D341Med (cell line): ENCODE data around the gene SLC7A4.
"Not testable (repeated sequence)": the region's sequence is repeated elsewhere in the genome, so short reads cannot be mapped to it uniquely, and the experiment has no call there.

Experiments
- DNase-seq: peaks from one replicate; pipeline ENCODE4 v3.0.0; 2012; ENCODE audit warnings: low spot score

Gene SLC7A4

DNA sequence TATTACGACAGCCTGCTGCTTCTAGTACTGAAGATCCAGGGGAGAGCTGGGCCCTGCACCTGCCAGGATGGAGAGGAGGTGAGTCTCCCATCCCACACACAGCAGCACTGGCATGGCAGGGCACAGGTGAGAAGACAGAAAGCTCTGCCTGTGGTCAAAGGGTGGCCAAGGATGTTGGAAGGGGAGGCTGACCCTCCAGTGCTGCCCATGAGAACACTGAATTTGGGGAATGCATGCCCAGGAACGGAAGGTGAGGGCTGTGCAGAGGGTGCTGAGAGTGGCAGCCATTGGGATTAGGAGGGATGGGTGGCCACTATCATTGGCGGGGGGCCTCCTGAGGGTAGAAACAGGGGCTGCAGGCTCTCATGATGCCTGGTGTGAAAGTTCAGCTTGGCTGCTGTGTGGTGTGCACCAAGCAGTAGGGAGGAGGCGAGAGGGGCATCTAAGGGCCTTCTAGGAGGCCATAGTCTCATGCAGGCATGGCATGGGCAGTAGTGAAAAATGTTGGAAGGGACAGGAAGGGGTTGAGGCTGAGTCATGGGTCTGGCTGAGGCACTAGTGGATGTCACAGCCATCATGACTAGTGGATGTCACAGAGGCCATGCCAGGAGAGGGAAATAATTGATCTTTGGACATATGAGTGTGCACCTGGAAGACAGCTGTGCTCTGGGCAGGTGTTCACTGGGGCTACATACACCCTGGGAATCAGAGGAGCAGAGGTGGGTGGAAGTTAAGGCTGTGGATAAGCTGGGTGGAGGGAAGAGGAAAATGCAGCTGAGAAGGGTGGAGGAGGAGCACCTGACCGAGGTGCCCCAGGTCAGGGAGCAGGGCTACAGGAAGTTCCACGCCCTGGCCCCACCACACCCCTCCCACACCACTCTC lies 10.9 kb upstream of the SLC7A4 start:
- peak; percentile 16 for DNase-seq

DNA sequence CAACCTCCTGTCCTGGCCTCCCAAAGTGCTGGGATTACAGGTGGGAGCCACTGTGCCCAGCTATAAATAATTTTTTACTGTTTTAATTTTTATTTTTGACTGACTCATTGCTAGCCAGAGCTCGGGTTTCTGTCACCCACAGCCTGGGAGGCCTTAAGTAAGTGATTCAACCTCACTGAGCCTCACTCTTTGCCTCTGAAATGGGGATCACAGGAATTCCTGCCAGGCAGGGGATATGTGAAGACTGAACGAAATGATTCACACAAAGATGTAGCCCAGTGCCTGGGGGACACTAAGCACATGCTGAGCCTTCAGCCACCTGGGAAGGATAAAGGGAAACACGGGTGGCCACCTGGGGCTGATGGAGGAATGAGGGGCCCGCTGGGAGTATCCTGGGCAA lies 9.6 kb upstream of the SLC7A4 start:
- DNase-seq = no peak

DNA sequence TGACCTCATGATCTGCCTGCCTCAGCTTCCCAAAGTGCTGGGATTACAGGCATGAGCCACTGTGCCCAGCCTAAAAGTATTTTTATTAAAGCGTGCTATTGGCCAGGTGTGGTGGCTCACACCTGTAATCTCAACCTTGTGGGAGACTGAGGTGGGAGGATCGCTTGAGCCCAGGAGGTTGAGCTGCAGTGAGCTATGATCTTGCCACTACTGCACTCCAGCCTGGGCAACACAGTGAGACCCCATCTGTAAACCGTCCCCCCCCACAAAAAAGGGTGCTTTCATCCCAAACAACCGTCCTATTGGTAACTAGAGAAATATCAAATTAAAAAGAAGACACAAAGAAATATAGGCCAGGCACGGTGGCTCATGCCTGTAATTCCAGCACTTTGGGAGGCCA lies 6.8 kb upstream of the SLC7A4 start:
- DNase-seq = not testable (repeated sequence)

DNA sequence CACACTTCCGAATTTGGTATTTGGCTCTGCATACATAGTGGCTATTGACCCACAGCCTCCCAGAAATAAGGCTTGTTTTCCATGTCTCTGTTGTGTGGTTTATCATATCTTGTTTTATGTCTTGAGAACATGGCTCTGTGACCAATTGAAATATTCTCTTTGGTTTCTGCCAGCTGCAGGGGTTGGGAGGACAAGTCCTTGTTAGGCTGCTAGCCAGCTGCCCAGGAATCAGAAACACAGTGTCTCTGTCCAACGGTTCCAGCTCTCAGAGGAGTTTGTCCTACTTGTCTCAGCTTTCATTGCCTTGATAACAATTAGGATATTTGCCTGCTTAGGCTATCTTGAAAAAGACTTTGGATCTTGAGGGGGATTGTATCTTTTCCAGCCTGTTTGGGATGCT lies 6.0 kb upstream of the SLC7A4 start:
- DNase-seq = no peak

DNA sequence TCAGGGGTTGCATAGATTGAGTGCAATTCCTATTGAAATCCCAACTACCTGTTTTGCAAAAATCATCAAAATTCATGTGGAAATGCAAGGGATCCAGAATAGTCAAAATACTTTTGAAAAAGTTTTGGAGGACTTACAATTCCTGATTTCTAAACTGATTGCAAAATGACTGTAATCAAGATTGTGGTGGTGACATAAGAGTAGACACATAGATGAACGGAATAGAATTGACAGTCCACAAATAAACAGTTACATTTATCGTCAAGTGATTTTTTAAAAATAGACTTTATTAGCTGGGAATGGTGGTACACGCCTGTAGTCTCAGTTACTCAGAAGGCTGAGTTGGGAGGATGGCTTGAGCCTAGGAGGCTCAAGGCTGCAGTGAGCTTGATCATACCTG lies 2.6 kb upstream of the SLC7A4 start:
- no peak for DNase-seq

DNA sequence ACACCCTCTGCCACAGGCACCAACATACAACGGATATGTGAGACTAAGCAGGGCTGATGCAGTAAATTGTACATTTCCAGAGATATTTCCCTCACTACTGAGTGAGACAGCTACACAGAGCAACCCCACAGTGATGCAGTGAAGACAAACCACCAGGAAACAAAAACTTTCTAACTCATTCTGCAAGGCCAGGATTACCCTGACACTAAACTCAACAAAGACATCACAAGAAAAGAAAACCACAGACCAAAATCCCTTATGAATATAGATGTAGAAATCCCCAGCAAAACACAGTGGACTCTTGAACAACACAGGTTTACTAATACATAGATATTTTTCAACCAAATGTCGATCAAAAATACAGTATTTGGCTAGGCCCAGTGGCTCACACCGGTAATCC lies 1.5 kb upstream of the SLC7A4 start:
- no peak for DNase-seq

DNA sequence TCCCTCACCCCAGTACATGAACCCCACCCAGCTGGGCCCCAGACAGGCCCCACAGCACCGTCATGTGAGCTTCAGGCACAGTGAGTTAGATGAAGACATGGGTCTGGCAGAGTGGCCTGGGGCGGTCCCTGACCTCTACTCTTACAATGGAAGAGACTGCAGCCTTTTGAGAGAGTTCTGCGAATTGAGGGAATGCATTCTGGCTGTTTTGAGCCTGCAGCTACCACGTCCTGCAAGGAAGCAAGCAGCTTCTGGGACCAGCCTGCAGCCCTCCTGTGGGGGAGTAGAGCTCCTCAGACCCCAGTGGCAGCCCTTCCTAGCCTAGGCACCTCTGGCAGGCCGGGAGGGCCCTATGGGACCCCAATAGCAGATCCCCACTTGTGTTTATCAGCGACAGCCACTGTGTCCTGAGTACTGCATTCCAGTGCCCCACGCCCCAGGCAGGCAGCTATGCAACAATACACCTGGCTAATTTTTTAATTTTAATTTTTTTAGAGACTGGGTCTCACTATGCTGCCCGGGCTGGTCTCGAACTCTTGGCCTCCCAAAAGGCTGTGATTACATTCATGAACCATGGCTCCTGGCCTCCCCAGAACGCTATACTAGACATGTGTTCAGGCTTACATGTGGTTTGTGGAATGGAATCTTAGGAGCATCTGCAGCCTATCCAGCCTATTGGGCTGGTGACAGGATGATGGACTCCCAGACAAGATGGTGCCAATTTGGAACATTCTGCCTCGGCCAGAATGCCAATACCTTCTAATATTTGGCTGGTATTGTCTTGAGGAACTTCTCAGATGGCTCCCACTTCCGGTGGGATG lies 717 bp upstream of the SLC7A4 start:
- DNase-seq = no peak

DNA sequence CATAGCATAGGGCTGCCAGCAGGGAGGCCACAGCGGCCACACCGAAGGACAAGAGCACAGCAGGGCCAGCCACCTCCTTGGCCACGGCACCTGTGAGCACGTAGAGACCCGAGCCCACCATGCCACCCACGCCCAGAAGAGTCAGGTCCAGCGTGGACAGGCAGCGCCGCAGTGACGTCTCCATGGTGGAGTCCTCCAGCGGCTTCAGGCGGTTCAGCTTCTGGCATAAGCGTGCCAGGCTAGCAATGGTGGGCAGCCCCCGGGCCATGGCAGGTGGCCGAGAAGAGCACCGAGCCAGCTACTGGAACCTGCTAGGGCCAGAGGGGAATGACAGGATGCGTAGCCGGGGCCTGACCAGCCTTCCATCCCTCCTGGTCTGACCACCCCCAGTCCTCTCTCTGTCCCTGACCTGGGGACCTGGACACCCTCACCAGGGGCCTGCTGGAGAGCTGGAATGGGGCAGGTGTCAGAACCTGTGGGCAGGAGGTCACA lies 770 bp downstream of the SLC7A4 start:
- DNase-seq = no peak

DNA sequence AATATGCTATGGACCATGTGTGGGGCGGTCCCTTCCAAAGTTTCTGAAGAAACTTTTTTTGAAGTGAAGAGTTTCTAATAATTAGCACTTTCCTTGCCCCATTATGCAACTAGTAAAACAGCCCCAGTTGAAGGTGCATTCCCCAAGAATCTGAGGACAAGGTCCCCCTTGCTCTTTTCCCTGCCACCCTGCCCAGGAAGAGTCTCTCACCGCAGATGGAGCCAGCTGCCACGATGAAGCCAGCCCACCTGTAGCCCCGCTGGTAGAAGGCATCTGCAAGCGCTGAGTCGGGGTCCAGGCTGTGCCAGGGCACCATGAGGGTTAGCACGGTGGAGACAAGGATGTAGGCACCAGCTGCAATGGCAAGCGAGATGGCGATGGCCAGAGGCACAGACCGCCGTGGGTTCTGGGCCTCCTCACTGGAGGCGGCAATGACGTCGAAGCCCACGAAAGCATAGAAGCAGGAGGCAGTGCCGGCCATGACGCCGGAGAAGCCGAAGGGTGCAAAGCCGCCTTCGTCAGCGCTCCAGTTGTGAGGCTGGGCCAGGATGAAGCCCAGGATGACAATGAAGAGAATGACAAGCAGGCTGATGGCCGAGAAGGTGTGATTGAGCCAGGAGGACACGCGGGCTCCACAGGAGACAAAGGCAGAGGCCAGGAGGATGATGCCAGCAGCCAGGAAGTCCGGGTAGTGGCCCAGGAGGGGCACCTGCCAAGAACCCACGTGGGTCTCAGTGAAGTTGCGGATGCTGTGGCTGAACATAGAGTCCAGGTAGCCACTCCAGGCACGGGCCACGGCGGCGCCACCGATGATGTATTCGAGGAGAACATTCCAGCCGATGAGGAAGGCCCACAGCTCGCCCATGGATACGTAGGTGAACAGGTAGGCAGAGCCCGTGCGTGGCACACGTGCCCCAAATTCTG lies 1.5 kb downstream of the SLC7A4 start:
- no peak for DNase-seq

DNA sequence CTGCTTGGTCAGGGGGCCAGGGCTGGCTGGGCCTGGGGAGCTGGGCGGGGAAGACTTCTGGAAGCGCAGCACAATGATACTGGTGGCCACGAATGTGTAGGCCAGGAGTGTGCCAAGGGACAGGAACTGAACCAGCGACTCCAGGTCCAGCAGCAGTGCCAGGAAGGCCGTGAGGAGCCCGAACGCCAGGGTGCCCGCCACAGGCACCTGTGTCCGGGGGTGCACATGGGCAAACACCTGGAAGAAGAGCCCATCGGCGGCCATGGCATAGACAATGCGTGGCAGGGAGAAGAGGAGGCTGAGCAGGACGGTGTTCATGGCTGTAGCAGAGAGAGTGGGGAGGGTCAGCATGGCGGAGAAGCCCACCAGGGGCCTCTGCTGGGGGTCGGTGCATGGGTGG lies 2.3 kb downstream of the SLC7A4 start:
- no peak for DNase-seq

DNA sequence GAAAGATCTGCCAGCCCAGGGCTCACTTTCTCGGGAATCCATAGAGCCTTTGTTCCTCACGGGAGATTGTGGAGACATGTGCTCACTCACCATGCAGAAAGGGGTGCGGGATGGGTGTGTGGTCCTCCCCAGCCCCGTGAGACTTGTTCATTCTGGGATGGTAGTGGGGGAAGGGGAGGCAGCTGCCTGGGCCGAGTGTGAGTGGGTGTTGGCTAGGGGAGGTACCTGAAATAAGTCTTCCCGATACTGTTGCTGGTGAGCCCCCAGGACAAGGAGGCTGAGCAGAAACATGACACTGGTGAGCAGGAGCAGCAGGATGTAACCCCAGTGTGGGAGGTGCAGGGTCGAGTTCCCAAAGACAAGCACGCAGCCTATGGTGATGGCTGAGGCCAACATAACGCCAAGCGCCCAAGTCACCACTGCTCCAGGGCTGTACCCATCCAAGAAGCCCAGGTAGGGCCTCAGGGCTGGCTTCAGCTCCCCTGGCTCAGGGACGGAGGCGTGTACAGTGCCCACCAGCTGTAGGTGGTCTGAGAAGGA lies 2.8 kb downstream of the SLC7A4 start:
- no peak for DNase-seq

DNA sequence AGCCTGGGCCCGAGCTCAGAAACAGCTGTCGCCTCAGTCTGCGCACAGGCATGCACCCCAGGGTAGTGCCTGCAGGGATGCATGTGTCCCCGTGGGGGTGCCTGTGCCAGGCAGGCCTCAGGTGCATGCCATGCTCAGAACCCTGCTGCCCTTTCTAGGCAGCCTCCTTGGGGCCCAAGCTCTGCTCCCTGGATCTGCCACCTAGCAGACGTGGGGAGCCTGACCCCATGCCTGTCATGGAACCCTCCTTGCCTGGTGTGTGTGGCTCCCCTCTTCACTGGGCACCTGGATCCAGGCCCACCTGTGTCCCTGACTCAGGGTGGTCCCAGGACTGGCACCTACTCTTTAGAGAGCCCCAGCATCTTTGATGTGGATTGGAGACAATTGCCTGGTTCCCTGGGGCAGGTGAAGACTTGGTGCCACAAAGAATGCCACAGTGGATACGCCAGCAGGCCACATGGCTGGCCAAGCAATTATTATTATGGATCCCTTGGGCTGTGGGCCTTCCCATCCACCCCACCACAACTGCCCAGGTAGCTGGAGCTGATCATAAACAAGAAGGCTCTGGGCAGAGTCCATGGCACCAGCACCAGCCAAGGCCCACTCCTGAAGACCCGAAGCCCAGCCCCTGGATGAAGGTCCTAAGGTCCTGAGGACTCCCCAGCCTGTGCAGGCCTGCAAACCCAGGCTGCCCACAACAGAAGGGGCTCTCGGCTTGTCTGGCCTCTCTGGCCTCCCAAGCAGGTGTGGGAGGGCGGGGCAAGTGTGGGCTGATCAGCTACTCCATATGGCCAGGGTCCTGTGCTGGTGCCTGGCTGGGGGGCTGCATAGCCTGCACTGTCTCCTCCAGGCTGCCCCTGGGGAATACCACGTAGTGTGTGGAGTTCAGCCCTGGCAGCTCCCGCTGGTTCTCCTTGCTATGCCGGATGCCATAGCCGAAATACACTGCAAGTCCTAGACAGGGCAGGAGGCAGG lies 3.8 kb downstream of the SLC7A4 start:
- DNase-seq = no peak

DNA sequence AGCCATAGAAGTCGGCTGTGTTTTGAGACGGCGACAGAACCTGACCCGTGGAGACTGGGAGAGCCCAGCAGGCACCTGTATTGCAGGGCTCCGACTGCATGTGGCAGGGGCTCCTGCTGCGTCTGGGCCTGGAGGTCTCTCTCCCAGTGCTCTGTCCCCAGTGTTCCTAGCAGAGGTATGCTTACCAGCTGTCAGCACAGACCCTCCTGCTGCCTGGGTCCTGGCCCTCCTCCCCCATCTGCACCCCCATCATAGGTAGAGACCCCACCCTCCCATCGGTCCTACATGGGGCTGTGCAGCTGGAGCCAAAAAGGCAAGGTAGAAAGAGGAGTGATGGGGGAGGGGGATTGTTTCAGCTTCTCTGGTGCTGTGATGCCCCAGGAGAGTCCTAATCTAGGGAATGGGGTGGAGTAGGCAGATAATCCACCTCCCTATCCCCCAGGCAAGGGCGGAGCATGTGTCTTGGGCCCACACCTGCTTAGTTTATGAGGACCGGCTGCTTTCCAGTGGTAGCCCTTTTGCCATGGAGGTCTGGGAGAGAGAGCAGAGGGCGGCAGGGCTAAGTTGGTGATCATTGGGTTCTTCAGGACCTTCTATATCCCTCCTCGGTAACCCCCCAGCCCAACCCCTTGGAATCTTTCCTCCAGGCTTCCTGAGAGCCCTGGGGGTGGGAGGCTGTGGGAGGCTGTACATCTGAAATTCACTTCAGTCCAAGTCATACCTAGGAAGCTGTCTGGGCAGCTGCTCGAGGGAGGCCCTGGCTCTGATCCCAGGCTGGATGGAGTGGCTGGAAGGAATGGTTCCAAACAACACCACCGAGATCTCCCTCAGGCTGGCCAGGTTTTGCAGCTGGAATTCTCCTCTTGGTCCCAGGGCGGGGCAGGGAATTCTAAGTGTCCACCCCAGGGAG lies 5.3 kb downstream of the SLC7A4 start:
- DNase-seq = peak; percentile 84

DNA sequence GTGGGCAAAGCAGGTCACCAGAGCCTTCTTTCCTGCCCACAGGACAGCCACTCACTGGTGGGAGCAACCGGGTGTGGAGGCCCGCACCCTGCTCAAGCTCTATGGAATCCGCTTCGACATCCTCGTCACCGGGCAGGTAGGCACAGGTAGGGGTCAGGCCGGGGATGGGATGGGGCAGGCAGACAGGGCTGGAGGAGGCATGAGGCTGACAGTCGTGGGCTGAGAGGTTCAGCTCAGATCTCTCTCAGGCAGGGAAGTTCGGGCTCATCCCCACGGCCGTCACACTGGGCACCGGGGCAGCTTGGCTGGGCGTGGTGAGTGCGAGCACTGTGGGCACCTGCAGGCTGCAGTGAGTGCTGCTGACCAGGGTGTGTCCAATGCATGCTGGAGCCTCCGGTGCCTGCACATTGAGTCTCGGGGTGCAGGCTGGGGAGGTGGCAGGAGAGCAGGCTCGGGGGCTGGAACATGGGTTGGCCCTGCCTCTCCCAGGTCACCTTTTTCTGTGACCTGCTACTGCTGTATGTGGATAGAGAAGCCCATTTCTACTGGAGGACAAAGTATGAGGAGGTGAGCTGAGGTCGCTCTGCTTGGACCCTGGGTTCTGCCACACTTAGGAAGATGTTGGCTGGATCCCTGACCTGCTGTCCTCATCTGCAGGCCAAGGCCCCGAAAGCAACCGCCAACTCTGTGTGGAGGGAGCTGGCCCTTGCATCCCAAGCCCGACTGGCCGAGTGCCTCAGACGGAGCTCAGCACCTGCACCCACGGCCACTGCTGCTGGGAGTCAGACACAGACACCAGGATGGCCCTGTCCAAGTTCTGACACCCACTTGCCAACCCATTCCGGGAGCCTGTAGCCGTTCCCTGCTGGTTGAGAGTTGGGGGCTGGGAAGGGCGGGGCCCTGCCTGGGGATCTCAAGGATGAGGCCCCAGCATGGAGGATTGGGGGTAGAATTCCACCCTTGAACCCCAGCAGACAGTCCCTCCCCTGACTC lies 6.3 kb downstream of the SLC7A4 start:
- no peak for DNase-seq

DNA sequence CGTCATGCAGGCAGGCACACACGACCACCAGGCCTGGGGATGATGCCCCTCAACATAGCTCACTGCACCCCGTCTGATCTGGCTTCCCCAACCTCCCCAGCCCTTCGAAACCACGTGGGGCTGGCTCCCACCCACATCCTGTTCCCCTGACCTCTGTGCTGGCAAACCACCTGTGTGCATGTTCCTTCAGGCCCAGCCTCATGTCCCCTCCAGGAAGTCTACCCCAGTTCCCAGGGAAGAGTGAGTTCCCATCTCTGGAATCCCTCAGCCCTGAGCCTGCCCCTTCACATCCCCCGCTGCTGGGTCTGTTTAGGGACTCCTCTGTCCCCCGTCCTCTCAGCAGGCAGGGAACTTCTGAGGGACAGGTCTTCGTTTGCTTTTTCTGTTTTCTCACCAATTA lies 7.1 kb downstream of the SLC7A4 start:
- no peak for DNase-seq

DNA sequence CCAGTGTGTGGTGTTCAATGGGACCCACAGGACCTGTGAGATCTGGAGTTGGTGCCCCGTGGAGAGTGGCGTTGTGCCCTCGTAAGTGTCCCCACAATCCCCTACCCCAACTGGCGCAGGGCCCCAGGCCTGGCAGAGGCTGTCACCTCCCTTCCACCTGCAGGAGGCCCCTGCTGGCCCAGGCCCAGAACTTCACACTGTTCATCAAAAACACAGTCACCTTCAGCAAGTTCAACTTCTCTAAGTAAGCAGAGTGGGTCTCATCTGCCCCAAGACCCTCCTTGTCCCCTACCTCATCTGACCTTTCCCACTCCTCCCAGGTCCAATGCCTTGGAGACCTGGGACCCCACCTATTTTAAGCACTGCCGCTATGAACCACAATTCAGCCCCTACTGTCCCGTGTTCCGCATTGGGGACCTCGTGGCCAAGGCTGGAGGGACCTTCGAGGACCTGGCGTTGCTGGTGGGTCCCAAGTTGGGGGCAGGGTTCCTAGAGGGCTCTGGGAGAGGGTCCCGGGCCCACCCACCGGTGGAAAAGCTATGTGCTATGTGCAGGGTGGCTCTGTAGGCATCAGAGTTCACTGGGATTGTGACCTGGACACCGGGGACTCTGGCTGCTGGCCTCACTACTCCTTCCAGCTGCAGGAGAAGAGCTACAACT lies 9.3 kb downstream of the SLC7A4 start:
- DNase-seq = peak; percentile 34

DNA sequence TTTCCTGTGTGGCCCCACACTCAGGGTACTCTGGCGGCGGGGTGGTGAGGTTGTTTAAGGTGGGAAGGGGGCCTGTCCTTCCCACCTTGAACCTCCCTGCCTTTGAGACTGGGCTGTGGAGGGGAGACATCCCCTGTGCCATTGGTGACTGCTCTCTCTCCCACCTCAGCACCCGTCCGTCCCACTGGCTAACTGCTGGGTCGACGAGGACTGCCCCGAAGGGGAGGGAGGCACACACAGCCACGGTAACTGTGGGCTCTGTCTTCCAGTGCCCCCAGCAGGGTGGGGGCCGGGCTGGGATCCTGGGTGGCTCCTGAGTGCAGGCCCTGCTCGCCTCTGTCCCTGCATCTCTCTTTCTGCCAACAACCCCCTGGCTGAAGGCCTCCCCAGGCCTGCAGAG lies 9.9 kb downstream of the SLC7A4 start:
- no peak for DNase-seq
